ENCODE data around the gene IRS2. TPM values are rescaled to one million over a fixed set of nuclear protein-coding genes. Genes with fewer than 3 reads are reported as not detected.

The IRS2 gene
- total and polyA plus RNA-seq, 2 of the 8 experiments (the other 6 are each of a cell fraction or from before 2014, with no cell fraction given): 2.6 to 17.0 TPM

DNA sequence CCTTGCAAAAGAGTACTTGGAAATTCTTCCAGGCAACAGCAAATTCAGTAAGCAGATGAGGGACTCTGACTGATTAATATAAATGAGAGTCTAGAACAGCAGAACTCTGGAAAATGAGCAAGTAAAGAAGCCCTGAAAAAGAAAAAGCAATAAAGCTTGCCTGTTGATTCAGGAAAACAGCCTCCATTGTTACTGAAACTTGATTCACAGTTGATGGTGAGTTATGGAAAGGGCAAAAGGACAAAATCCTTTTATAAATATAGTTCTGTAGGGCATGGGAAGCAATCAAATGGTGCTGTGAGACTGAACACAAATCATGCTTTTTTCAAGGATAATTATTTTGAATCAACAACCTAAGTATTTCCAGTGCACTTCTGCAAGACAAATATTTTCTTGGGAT lies 67.7 kb downstream of the IRS2 start (continued):
- no peak for TF ChIP-seq GTF2F1 (IDR thresholded peaks at IDR 0.05; ENCODE audit: borderline replicate concordance, low read depth, low read length)
- TF ChIP-seq SRF (IDR thresholded peaks at IDR 0.05; ENCODE audit: low read depth, low read length): no peak
- no peak for TF ChIP-seq HDAC6 (IDR thresholded peaks at IDR 0.05; ENCODE audit: low read depth, low read length)
- TF ChIP-seq EP300 (IDR thresholded peaks at IDR 0.05; ENCODE audit: borderline replicate concordance in 1 of 2, low read depth in 2 of 2, low read length in 2 of 2): no peak
- no peak for TF ChIP-seq SP1 (IDR thresholded peaks at IDR 0.05; ENCODE audit: low read depth, low read length)
- no peak for TF ChIP-seq CTBP2 (IDR thresholded peaks at IDR 0.05; ENCODE audit: borderline replicate concordance, insufficient read depth, insufficient read length, low read length)
- no peak for TF ChIP-seq POU5F1 (IDR thresholded peaks at IDR 0.05; ENCODE audit: low read depth, low read length)
- TF ChIP-seq JUN (IDR thresholded peaks at IDR 0.05; ENCODE audit: low read depth, low read length): no peak
- no peak for TF ChIP-seq TAF1 (IDR thresholded peaks at IDR 0.05; ENCODE audit: low read depth, low read length)
- no peak for TF ChIP-seq JUND (IDR thresholded peaks at IDR 0.05; ENCODE audit: low read length)
- TF ChIP-seq, protein P1, sequence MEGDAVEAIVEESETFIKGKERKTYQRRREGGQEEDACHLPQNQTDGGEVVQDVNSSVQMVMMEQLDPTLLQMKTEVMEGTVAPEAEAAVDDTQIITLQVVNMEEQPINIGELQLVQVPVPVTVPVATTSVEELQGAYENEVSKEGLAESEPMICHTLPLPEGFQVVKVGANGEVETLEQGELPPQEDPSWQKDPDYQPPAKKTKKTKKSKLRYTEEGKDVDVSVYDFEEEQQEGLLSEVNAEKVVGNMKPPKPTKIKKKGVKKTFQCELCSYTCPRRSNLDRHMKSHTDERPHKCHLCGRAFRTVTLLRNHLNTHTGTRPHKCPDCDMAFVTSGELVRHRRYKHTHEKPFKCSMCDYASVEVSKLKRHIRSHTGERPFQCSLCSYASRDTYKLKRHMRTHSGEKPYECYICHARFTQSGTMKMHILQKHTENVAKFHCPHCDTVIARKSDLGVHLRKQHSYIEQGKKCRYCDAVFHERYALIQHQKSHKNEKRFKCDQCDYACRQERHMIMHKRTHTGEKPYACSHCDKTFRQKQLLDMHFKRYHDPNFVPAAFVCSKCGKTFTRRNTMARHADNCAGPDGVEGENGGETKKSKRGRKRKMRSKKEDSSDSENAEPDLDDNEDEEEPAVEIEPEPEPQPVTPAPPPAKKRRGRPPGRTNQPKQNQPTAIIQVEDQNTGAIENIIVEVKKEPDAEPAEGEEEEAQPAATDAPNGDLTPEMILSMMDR (IDR thresholded peaks at IDR 0.05; ENCODE audit: control extremely low read depth in 1 of 3, insufficient read depth in 1 of 3, low read depth in 1 of 3, low read length in 3 of 3): no peak
- no peak for TF ChIP-seq PHF8 (conservative IDR thresholded peaks at IDR 0.05; ENCODE audit: low read depth, low read length)
- no peak for TF ChIP-seq SP2 (IDR thresholded peaks at IDR 0.05; ENCODE audit: low read length)
- TF ChIP-seq SIRT6 (IDR thresholded peaks at IDR 0.05; ENCODE audit: low read length): no peak

All from H1 (cell line).